GM19099 (cell line): ENCODE results near the gene KRT76.

Experiments used
- POLR2A ChIP-seq: IDR thresholded peaks from 3 replicates; pipeline ENCODE4 v1.6.1; 2011; ENCODE audit warnings: low read depth; ENCODE audit not compliant: insufficient read length; ENCODE audit errors: extremely low read depth

KRT76 gene

DNA sequence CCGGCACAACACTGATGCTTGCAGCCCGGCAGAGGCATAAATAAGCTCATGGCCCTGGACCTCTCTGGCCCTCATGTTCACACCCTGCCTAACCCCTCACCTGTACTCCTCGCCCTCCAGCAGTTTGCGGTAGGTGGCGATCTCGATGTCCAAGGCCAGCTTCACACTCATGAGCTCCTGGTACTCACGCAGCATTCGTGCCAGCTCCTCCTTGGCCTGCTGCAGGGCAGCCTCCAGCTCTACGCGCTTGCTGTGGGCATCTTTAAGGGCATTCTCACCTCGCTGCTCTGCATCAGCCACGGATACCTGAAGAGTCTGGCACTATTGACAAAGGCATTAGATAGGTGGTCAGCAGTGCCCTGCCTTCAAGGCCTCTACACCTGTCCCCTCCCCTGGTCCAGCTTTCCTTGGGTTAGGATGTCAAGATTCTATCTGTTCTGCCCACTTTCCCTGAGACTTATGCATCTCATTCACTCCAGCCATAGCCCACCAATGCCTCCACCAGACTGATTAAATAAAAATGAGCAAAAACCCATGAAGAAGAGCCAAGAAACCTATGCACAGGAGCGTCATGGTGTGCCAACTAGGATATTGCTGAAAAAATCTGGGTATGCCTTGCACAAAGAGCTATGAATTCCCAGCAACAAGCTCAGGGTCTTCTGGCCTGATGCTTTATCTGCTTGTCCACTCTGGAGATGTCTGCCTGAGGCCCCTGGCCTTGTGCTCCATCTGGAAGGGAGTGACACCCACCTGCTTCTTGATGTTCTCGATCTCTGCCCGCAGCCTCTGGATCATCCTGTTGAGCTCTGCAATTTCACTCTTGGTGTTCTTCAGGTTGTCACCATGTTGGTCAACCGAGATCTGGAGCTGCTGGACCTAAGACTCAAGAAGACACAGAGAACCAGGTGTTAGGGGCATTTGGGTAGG is 30.7 kb upstream of the KRT76 start:
- no peak for TF ChIP-seq POLR2A

DNA sequence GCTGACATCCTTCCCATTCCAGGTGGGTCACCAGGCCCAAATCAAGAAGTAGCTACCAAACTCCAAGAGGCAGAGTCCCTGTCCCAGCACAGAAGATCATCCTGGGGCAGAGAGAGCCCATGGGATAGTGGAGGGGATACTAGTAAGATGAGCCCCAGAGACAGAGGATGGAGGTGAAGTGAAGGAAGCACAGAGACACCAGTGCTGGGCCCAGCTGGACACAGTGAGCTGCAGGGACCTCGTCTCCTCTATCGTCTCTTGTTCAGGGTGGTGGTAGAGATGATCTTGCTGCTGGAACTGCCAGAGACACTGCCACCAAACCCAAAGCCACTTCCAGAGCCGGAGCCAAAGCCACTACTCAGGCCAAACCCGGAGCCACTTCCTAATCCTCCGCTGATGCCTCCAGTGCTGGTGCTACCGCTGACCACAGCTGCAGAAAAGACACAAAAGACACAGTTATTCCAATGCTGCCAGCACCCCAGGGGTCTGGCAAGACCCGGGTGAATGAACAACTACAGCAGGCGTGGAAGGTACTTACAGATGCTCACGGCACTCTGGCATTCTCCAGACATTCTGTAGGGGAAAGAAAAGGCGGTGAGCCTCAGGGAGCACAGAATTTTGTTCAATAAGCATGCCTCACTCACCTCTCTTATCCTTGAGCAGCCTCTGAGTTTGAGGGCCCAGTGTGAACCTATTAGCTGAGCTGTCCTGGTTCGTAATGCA is 29.8 kb upstream of the KRT76 start:
- no peak for TF ChIP-seq POLR2A

DNA sequence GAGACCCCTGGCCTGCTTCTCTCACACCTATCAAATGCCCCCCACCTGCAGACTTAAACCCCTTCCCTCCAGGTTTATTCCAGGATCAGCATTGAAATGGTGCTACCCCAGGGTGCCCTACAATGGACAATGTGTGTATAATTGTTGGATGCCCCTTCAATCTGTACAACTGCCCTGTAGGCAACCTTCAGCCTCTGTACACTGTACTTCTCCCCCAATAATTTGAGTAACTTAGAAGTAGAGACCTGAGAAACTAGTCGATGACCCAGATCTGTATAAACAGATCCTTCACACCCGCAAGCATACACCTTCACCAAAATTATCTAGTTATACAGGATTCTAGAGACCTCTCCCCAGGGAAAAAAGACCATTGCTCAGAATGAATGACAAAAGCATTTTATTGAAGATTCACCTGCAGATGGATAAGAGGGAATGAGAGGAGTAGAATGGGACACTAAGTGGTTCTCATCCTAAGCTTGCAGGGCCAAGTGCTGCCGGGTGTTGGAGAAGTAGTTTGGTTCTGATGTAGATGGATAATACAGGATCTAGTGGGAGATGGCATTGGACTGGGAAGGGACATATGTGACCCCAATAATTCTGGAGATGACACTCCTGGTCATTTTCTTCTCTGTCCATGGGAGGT is 29.1 kb upstream of the KRT76 start:
- TF ChIP-seq POLR2A = no peak

DNA sequence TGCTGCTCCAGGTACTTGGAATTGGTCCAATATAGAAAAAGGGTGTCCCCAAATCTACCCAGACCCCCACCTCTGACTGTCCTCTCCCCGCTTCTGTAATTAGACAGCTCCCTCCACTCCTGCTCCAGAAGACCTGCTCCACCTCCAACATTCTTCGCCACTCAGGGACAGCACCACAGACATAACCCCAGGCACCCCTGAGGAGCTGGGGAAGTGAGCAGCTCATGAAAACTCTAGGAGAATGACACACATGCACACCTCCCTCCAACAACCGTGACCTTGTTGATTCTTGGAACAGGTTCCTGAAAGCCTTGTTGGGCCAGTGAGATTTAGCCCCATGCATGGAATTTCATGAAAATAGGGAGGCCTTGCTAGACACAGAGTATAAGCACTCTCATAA is 28.6 kb upstream of the KRT76 start:
- no peak for TF ChIP-seq POLR2A

DNA sequence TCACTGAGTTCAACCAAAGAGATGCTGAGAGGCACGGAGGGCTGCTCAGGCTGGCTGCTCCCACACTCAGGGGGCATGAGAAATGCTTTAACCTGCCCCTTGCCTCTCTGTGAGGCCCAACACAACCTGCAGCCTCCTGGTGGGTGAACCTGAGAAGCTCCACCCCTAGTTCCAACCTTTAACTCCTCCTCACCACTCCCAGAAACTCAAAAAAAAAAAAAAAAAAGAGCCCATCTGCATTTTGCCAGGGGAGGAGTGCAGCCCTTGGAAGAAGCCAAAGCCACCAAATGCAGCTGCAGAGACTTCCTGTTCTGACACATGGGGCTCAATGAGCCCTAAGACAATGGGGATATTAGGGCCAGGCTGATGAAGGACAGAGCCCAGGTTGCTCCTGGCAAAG is 27.9 kb upstream of the KRT76 start:
- no peak for TF ChIP-seq POLR2A

DNA sequence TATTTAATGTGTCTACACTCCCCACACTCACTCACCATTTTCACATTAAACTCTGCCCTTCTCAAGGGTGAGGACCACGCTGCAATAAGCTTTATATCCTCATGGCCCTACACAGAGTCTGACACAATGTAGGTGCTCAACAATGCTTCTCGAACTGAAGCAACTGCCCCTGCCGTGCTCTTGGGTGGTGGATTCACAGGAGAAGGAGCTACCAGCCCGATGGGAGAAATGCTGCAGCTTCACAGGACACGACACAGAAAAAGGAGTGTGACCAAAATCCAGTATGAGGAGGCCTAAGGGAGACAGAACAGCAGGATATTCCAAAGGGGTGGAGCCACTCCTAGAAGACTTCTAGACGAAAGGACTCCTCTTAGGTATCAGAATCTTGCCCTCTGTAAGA is 25.3 kb upstream of the KRT76 start:
- no peak for TF ChIP-seq POLR2A

DNA sequence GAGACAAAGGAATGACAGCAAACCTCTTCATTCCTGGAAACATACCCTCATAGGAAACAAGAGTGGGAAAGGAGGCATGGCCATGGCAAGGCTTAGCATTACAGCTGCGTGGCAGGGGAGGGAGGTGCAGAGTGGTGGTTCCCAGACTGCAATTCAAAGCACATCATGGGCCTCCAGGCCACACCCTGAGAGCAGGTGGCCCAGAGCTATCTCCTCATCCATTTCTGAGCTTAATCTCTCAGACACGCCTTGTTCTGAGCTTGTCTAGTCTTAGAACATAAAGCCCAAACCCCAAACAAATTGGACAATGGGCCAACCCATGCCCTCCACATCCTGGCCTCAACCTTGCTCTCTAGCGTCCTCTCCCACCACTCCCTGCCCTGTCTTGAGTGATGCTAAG is 24.6 kb upstream of the KRT76 start:
- TF ChIP-seq POLR2A = no peak

DNA sequence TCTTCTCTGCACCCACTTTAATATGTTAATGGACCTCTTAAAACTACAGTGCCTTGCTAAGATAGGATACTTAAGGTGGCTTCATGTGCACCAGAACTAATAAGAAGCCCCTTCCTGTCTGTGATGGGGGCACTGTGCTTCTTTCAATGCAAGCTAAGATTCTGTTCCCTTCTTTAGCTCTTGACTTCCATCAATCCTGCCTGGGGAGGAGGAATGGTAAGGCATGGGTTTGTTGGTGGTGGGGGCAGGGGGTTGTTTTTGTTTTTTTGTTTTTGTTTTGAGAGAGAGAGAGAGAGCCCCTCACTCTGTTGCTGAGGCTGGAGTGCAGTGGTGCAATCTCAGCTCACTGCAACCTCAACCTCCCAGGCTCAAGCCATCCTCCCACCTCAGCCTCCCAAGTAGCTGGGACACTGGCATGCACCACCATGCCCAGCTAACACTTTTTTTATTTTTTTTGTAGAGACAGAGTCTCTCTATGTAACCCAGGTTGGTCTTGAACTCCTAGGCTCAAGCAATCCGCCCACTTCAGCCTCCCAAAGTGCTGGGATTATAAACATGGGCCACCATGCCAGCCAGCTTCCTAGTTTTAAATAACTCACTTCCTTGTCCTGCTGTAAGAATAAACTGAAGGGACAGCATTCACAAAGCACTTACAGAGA is 23.2 kb upstream of the KRT76 start:
- no peak for TF ChIP-seq POLR2A

DNA sequence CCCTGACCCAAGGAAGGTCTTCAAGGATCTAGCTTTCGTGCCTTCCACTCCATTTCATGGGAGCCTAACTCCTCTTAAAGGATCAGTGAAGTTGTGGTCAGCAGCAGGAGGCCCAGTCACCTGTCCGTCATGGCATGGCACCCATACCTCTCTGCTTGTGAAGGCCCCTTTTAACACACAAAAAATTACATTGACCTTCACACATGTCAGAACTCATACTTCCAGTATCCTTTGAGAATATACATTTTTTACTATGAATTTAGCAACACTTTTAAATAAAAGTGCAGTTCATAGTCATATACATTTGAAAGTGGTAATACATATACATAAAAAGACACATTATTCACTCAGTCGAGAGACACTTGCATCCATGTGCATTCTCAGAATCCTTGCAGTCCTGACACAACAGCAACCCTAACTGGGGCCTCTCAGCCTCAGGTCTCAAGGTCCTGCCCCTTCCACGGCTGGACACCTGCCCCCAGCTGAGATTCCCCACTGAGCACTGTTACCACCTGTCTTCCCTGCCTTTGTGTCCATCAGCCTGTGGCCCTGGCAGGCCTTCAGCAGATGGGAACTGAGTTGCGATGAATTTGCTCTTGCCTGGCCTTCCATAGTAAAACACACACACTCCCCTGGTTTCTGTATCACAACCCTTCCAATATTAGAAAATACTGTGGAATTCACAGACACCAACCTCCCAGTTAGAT is 22.5 kb upstream of the KRT76 start:
- no peak for TF ChIP-seq POLR2A

DNA sequence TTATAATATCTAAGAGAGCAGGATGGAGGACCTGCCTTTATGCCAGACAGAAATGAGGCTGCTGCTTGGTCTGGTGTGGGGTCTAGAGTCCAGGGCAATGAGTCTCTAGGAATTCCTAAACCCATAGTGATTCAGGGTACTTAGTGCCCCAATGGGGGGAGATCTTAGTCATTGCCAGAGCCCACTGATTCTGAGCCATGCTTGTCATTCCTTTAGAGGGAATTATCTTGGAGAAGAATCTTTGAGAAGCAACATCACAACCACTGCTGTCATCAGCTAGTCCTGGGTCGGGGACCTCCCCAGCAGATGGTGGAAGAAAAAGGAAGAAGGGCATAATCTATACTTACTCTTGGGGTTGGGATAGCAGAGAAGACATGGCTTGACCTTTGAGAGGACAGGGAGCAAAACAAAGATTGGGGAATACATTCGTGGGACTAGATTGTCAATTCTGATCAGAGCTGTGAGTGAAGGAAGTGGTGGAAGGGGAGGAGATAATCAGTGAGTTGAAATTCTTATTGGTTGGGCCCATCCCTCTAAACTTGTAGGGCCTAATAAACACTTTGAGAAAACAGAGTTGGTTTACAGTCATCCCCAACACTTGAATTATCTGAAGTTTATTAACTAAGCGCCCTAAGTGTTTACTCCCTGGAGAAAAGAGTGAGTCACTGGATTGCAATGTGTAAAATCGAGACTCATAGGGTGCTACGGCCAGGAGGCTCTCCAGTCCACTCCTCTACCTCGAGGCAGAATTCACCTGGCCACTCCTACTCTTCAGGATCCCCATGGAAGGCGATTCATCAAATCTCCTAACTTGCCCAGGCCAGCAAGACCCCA is 21.7 kb upstream of the KRT76 start:
- no peak for TF ChIP-seq POLR2A

DNA sequence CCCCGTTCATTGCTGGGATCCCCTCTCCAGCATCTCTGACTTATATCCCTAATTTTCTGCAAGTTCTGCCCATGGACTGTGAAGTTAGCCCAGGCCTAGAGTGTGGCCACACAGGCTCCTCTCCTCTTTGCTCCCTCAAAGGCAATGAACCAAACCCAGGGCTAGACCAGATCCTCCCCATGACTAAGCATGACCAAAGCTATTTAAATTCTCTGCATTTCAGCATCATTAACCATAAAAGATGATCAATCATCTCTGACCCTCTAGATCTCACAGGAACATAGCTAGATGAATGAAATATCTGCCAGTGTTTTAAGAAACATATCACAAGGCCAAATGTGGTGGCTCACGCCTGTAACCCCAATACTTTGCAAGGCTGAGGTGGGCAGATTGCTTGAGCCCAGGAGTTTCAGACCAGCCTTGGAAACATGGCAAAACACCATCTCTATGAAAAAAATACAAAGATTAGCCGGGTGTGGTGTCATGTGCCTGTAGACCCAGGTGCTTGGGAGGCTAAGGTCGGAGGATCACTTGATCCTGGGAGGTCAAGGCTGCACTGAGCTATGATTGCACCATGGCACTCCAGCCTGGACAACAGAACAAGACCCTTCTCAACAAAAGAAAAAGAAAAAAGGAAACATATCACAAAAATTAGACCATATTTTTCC is 21.0 kb upstream of the KRT76 start:
- TF ChIP-seq POLR2A = no peak

DNA sequence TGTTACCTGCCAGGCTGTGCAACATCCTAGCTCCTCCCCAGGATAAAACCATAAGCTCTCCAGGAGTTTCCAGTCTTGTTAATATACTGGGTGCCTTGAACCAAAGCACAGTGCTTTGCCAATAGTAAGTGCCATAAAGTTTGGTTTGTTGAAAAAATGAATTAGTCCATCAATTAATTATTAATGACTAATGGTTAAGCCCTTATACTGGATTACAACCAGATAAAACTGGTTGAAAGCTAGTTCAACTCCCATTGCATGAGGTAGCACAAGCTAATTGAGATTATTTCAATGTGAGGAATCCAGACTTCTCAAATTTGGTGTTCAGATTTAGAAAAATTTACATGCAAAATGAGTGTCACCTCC is 20.4 kb upstream of the KRT76 start:
- no peak for TF ChIP-seq POLR2A

DNA sequence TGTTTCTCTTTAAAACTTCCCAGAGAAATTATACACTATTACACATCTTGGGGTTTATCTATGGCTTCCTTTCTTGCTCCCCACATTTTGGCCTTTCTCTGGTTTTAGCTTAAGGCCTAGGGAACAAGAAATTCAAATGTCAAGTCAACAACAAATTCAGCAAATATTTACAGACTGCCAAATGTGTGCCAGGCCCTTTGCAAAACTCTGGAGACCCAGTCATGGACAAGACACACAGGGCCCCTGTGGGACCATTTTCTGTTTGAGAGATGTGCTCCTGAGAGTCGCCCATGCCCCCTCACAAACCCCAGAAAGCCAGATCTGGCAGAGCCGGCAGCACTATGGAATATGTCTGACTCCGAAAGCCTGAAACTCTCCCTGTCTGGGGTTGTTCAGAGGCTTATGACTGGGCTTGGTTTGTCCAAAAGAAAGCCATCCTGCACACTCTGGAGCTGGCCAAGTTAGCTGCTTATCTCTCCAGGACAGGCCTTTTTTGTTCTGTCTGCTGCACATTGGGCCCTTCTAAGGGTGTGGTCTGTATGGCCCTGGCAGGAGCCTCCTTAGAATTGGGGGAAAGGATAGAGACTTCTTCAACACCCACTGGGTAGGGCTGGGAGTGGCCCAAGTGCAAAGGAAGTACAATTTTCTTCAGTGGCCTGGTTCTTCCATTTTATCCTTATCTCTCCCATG is 19.8 kb upstream of the KRT76 start:
- TF ChIP-seq POLR2A = no peak

DNA sequence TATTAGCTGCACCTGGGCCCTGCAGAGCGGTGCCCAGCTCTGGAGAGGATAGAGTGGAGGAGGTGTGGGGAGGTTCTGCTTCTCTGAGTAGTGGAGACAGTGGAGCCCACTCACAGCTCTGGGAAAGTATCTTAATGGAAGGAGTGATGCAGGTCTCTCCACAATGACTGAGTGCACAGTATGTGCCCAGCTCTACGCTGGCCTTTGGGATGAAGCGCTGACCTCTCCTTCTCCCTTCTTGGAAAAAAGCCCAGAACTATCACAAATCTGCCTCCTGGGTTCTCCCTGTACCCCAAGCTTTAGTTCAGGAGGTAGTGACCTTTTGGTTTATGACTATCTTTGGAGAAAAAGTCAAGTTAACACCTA is 19.3 kb upstream of the KRT76 start:
- no peak for TF ChIP-seq POLR2A
